ENCODE measurements around the gene MPV17L2.

MPV17L2 gene

DNA sequence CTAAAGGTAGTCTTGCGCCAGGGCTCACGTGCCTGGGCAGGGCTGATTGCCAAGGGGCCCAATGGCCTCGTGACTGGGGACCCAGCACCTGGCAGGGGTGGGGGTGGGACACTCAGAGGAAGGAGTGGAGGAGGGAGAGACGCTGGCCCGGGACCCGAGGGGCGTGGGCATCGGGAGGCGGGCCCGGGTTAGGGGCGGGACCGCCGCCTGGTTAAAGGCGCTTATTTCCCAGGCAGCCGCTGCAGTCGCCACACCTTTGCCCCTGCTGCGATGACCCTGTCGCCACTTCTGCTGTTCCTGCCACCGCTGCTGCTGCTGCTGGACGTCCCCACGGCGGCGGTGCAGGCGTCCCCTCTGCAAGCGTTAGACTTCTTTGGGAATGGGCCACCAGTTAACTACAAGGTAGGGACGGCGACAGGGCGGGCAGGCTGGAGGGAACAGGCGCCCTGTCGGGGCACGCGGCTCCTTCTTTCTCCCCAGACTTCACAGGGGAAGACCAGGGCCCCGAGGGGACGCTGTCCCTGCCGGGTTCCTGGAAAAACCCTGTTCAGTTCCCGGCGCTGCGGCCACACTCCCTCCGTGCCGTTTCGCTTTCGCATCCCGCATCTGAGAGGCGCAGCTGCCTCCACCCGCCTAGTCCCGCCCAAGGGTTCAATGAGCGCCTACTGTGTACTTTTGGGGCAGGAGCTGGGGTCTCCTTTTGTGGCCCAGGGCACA is 19.3 kb upstream of the MPV17L2 start, which contains the start of gene IFI30:
Gene IFI30 (plus strand): TSS at position 242 of the 717 bp plus-strand sequence. CDS start 29 bp downstream, at position 271.
- Histone ChIP-seq H3K9ac (ENCODE audit: low read length) (peak within 1 kb of the TSS; percentile 82), H3K4me1 (ENCODE audit: control insufficient read depth, insufficient read depth, low read length) (peaks cover 28% of the 10 kb centered on the region), H3K36me3 (ENCODE audit: control insufficient read depth, insufficient read depth, low read length, severe bottlenecking) (peaks cover 7% of the 10 kb centered on the region), H3K27me3 (replicated peaks; ENCODE audit: control insufficient read depth, insufficient read depth, low read length) (no peaks in the 10 kb centered on the region), H3K4me3 (ENCODE audit: low read length) (peak within 1 kb of the TSS; percentile 88), H3K9me3 (ENCODE audit: control insufficient read depth, low read length) (no peaks in the 10 kb centered on the region)
- peak; percentile 67 for DNase-seq (ENCODE audit: low read depth)

DNA sequence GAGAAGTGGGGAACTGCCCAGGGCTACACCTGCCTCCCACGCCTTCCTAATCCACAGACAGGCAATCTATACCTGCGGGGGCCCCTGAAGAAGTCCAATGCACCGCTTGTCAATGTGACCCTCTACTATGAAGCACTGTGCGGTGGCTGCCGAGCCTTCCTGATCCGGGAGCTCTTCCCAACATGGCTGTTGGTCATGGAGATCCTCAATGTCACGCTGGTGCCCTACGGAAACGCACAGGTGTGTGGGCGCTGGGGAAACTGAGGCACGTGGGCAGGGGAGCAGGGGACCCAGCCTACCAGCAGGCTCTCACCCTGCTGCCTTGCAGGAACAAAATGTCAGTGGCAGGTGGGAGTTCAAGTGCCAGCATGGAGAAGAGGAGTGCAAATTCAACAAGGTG is 18.0 kb upstream of the MPV17L2 start:
- no peak for DNase-seq (ENCODE audit: low read depth)
- H3K9ac ChIP-seq (ENCODE audit: low read length), result no peak overlapping the region
- H3K9me3 ChIP-seq (ENCODE audit: control insufficient read depth, low read length), result no peaks in the 10 kb centered on the region
- no peaks in the 10 kb centered on the region for H3K36me3 ChIP-seq (ENCODE audit: control insufficient read depth, insufficient read depth, low read length, severe bottlenecking)
- H3K4me3 ChIP-seq (ENCODE audit: low read length), result no peak overlapping the region
- H3K4me1 ChIP-seq (ENCODE audit: control insufficient read depth, insufficient read depth, low read length), result peaks cover 28% of the 10 kb centered on the region
- no peaks in the 10 kb centered on the region for H3K27me3 ChIP-seq (replicated peaks; ENCODE audit: control insufficient read depth, insufficient read depth, low read length)

DNA sequence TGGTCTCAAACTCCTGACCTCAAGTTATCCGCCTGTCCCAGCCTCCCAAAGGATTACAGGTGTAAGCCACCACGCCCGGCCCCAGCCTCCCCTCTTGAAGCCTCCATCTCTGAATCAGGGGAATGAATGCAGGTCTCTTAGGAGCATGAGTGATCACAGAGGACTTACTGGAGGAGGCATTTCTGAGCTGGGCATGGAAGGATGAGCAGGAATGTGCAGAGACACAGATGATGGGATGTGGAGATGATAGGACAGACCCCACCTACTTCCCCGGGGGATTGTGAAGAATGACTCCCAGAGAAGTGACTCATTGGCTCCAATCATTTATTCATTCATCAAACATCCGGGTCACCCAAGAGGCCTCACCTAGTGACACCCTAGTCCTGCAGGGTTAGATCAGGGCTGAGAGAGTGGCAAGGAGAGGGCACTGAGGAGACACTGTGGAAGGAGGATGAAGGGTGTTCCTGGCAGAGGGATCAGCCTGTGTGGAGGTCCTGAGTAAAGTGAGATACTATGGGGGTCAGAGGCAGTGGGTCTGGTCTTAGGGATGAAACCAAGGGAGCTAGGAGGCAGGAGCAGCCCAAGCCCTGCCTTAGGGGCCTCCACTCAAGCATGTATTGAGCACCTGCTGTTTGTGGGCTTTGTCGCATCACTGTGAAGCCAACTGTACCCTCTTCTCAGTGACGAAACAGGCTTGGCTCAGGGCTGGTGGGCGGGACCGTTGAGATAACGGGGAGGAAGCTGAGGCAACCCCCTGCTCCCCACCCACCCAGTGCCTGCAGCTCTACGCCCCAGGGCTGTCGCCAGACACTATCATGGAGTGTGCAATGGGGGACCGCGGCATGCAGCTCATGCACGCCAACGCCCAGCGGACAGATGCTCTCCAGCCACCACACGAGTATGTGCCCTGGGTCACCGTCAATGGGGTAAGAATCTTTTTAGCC is 16.4 kb upstream of the MPV17L2 start:
- Histone ChIP-seq H3K9me3 (ENCODE audit: control insufficient read depth, low read length) (no peaks in the 10 kb centered on the region), H3K36me3 (ENCODE audit: control insufficient read depth, insufficient read depth, low read length, severe bottlenecking) (no peaks in the 10 kb centered on the region), H3K27me3 (replicated peaks; ENCODE audit: control insufficient read depth, insufficient read depth, low read length) (no peaks in the 10 kb centered on the region), H3K4me1 (ENCODE audit: control insufficient read depth, insufficient read depth, low read length) (peaks cover 13% of the 10 kb centered on the region), H3K9ac (ENCODE audit: low read length) (no peak overlapping the region), H3K4me3 (ENCODE audit: low read length) (no peak overlapping the region)
- DNase-seq (ENCODE audit: low read depth), result no peak

DNA sequence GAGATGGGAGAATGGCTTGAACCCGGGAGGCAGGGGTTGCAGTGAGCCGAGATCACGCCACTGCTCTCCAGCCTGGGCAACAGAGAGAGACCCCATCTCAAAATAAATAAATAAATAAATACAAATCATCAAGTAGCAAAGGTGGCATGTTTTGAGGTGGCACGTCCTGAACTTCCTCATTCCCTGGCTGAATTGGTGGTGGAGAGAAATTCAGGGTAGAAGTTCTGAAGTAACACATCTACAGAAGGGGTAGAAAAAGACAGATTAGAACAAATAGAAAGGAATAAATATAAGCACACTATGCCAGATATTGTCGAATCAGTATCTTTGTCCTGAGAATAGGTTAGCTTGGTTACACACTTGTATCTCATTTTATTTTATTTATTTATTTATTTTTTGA is 13.1 kb upstream of the MPV17L2 start:
- Histone ChIP-seq H3K9ac (ENCODE audit: low read length) (no peak overlapping the region), H3K4me1 (ENCODE audit: control insufficient read depth, insufficient read depth, low read length) (no peaks in the 10 kb centered on the region), H3K36me3 (ENCODE audit: control insufficient read depth, insufficient read depth, low read length, severe bottlenecking) (no peaks in the 10 kb centered on the region), H3K9me3 (ENCODE audit: control insufficient read depth, low read length) (no peaks in the 10 kb centered on the region), H3K27me3 (replicated peaks; ENCODE audit: control insufficient read depth, insufficient read depth, low read length) (no peaks in the 10 kb centered on the region), H3K4me3 (ENCODE audit: low read length) (no peak overlapping the region)
- DNase-seq (ENCODE audit: low read depth), result no peak

DNA sequence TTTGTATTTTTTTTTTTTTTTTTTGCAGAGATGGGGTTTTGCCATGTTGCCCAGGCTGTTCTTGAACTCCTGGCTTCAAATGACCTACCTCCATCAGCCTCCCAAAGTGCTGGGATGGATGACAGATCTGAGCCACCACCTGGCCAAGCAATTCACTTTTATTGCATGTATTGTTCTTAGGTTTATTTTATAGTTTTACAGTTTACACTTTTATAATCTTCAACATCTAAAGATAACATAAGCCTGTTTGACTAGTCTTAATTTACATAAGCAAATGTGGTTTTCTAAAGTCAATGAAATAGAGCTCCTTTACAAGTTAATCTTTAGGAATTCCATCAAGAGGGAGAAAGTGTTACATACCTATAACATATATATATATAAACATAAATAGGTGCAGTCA is 9.5 kb upstream of the MPV17L2 start:
- H3K9ac ChIP-seq (ENCODE audit: low read length), result no peak overlapping the region
- no peak for DNase-seq (ENCODE audit: low read depth)

DNA sequence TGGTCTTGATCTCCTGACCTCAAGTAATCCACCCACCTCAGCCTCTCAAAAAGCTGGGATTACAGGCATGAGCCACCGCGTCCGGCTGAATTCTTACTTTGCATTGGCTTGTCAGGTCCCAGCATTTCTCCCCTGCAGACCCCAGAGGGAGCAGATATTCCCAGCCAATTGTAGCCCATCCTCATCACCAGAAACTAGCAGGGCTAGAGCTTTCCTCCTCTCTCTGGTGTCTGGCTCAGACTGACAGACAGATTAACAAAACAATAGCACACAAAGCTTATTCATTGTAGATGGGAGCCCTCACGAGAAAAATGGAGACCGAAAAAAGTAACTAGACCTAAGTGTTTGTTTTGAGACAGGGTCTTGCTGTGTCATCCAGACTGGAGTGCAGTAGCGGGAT is 7.5 kb upstream of the MPV17L2 start:
- Histone ChIP-seq H3K27me3 (replicated peaks; ENCODE audit: control insufficient read depth, insufficient read depth, low read length) (no peaks in the 10 kb centered on the region), H3K4me3 (ENCODE audit: low read length) (no peak overlapping the region), H3K36me3 (ENCODE audit: control insufficient read depth, insufficient read depth, low read length, severe bottlenecking) (no peaks in the 10 kb centered on the region), H3K9ac (ENCODE audit: low read length) (no peak overlapping the region), H3K9me3 (ENCODE audit: control insufficient read depth, low read length) (no peaks in the 10 kb centered on the region), H3K4me1 (ENCODE audit: control insufficient read depth, insufficient read depth, low read length) (no peaks in the 10 kb centered on the region)
- DNase-seq (ENCODE audit: low read depth), result no peak

More for the DNA sequence above, 9.5 kb upstream of the MPV17L2 start:
- Histone ChIP-seq H3K36me3 (ENCODE audit: control insufficient read depth, insufficient read depth, low read length, severe bottlenecking) (no peaks in the 10 kb centered on the region), H3K4me1 (ENCODE audit: control insufficient read depth, insufficient read depth, low read length) (no peaks in the 10 kb centered on the region), H3K27me3 (replicated peaks; ENCODE audit: control insufficient read depth, insufficient read depth, low read length) (no peaks in the 10 kb centered on the region), H3K9me3 (ENCODE audit: control insufficient read depth, low read length) (no peaks in the 10 kb centered on the region), H3K4me3 (ENCODE audit: low read length) (no peak overlapping the region)

DNA sequence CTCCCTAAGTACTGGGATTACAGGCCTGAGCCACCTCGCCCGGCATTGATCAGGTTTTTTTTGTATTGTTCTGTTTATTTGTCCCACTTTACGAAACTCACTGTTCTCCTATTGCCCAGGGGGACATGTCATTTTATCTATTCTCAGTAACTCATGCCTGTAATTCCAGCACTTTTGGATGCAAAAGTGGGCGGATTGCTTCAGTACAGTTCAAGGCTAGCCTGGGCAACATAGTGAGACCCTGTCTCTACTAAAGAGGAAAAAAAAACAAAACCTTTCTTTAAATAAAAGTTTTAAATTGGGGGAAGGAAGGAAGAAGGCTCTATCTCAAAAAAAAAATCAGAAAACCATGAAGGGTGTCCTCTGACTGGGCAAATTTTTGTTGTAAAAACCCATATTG is 2.7 kb upstream of the MPV17L2 start:
- Histone ChIP-seq H3K36me3 (ENCODE audit: control insufficient read depth, insufficient read depth, low read length, severe bottlenecking) (no peaks in the 10 kb centered on the region), H3K4me1 (ENCODE audit: control insufficient read depth, insufficient read depth, low read length) (peaks cover 10% of the 10 kb centered on the region), H3K9me3 (ENCODE audit: control insufficient read depth, low read length) (no peaks in the 10 kb centered on the region), H3K27me3 (replicated peaks; ENCODE audit: control insufficient read depth, insufficient read depth, low read length) (no peaks in the 10 kb centered on the region), H3K9ac (ENCODE audit: low read length) (no peak overlapping the region), H3K4me3 (ENCODE audit: low read length) (no peak overlapping the region)
- no peak for DNase-seq (ENCODE audit: low read depth)

DNA sequence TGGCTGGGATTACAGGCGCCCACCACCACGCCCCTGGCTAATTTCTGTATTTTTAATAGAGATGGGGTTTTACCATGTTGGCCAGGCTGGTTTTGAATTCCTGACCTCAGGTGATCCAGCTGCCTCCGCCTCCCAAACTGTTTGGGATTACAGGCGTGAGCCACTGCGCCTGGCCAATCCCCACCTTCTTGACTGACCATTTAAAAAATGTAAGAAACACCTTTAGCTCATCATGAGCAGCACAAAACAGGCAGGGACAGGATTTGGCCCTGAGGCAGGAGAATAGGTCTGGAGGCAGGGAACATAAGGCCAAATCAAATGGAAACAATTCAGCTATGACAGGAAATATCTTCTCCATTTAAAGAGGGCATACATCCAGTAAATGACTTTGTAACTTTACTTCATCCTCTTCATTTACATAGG is 1.4 kb upstream of the MPV17L2 start:
- peak overlapping the region; percentile 85 for H3K9ac ChIP-seq (ENCODE audit: low read length)
- no peaks in the 10 kb centered on the region for H3K9me3 ChIP-seq (ENCODE audit: control insufficient read depth, low read length)
- H3K4me3 ChIP-seq (ENCODE audit: low read length), result peak overlapping the region; percentile 83
- no peaks in the 10 kb centered on the region for H3K27me3 ChIP-seq (replicated peaks; ENCODE audit: control insufficient read depth, insufficient read depth, low read length)
- H3K4me1 ChIP-seq (ENCODE audit: control insufficient read depth, insufficient read depth, low read length), result peaks cover 10% of the 10 kb centered on the region
- H3K36me3 ChIP-seq (ENCODE audit: control insufficient read depth, insufficient read depth, low read length, severe bottlenecking), result peaks cover 7% of the 10 kb centered on the region
- DNase-seq (ENCODE audit: low read depth), result no peak

DNA sequence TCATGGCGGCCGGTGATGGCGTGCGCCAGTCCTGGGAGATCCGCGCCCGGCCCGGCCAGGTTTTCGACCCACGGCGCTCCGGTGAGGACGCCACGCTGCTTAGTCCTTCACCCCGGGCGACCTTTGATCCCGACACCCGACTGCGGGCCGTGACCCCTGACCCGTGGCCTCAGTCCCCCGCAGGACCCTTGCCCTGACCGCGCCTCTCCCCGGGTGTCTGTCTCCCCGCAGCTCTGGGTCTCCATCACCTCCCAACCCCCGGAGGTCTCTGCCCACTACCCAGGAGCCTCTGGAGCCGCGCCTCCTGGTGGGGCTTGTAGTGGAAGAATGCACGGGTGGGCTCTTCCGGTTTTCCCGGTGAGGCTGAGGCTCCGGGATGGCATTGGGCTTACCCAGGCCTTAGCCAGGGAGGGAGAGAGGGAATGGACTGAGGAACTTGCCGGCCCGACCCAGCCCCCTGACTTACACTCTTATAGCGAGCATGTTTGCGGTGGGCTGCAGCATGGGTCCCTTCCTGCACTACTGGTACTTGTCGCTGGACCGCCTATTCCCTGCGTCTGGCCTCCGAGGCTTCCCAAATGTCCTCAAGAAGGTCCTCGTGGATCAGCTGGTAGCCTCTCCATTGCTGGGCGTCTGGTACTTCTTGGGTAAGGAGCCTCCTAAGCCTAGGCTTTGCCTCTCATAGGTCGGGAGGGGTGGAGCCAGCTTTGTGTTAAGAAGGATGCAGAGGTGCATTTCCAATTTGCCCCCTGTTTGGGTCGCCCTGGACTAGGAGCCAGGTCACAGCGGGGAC is 566 bp downstream of the MPV17L2 start:
- Histone ChIP-seq H3K4me3 (ENCODE audit: low read length) (peak overlapping the region; percentile 92), H3K9me3 (ENCODE audit: control insufficient read depth, low read length) (no peaks in the 10 kb centered on the region), H3K36me3 (ENCODE audit: control insufficient read depth, insufficient read depth, low read length, severe bottlenecking) (peaks cover 21% of the 10 kb centered on the region), H3K4me1 (ENCODE audit: control insufficient read depth, insufficient read depth, low read length) (peaks cover 10% of the 10 kb centered on the region), H3K27me3 (replicated peaks; ENCODE audit: control insufficient read depth, insufficient read depth, low read length) (no peaks in the 10 kb centered on the region), H3K9ac (ENCODE audit: low read length) (peak overlapping the region; percentile 92)
- DNase-seq (ENCODE audit: low read depth), result peak; percentile 43

DNA sequence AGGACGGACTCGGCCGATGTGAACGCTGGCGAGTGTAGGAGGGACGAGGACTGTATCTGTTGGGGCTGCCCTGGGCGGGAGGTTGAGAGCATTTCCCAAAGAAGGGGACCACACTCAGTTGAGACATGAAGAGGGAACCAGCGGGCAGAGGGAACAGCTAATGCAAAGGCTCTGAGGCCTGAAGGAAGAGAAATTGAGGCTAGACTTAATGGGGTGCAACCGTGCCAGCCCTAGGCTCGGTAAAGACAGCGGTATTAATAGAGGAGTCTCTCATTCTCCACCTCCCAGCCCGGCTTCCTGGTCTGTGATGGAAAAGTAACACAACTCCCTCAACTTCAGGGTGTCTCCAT is 1.1 kb downstream of the MPV17L2 start:
- H3K4me1 ChIP-seq (ENCODE audit: control insufficient read depth, insufficient read depth, low read length), result peaks cover 10% of the 10 kb centered on the region
- no peaks in the 10 kb centered on the region for H3K9me3 ChIP-seq (ENCODE audit: control insufficient read depth, low read length)
- no peaks in the 10 kb centered on the region for H3K27me3 ChIP-seq (replicated peaks; ENCODE audit: control insufficient read depth, insufficient read depth, low read length)
- H3K36me3 ChIP-seq (ENCODE audit: control insufficient read depth, insufficient read depth, low read length, severe bottlenecking), result peaks cover 23% of the 10 kb centered on the region
- peak overlapping the region; percentile 92 for H3K9ac ChIP-seq (ENCODE audit: low read length)
- H3K4me3 ChIP-seq (ENCODE audit: low read length), result peak overlapping the region; percentile 92
- no peak for DNase-seq (ENCODE audit: low read depth)
